Spinal cord (tissue), 10 donors: Measurements from ENCODE around the gene THSD7A. TPM values are rescaled to one million over a fixed set of nuclear protein-coding genes. Genes with fewer than 3 reads are reported as not detected.

Experiments
- DNase-seq, 6 donors: peaks; one replicate each; pipeline versions ENCODE4 v3.0.0 to v3.0.0-alpha.2; 2013 to 2015; ENCODE audit warnings: low spot score in 6 of 6, low read depth in 4 of 6
- H3K27ac ChIP-seq: one replicate; pipeline ENCODE4 v1.5.1; 2013; ENCODE audit warnings: low read depth, low read length, control low read depth
- H3K27me3 ChIP-seq: one replicate; pipeline ENCODE4 v1.6.1; 2013; ENCODE audit warnings: low read length; ENCODE audit not compliant: control insufficient read depth, insufficient read depth
- H3K36me3 ChIP-seq: one replicate; pipeline ENCODE4 v1.6.1; 2013; ENCODE audit warnings: low read length; ENCODE audit not compliant: control insufficient read depth, insufficient read depth
- H3K4me1 ChIP-seq: one replicate; pipeline ENCODE4 v1.6.1; 2013; ENCODE audit warnings: low read length; ENCODE audit not compliant: control insufficient read depth, insufficient read depth
- H3K4me3 ChIP-seq: one replicate; pipeline ENCODE4 v1.5.1; 2013; ENCODE audit warnings: low read depth, low read length, control low read depth
- H3K9me3 ChIP-seq: one replicate; pipeline ENCODE4 v1.6.1; 2013; ENCODE audit warnings: low read length; ENCODE audit not compliant: control insufficient read depth, insufficient read depth
- WGBS: methylation state at CpG from one replicate; pipeline ENCODE4 v1.1.5; 2013; ENCODE audit warnings: missing lambda C conversion rate; ENCODE audit not compliant: insufficient coverage; 5-methylcytosine and 5-hydroxymethylcytosine counted together
- polyA plus RNA-seq, 2 donors: library from polyadenylated mRNA; unstranded; fragments of 120-200 nt; gene quantifications; one replicate each; pipeline ENCODE4 v1.2.1, GENCODE V29; 2013; ENCODE audit not compliant: insufficient read length in 2 of 2
- total RNA-seq, 2 donors: library from RNA; depleted of rRNA in 1 of 2; stranded (reverse); fragments of 120-200 nt in 1 of 2; fragments of >200 nt in 1 of 2; gene quantifications; one replicate each; pipeline versions ENCODE4 v1.2.3 to v1.2.4, GENCODE V29; 2013 to 2014
- donor health status: healthy.

The THSD7A gene
- total and polyA plus RNA-seq, 4 donors: 15.7 to 50.5 (median 20.4) TPM

- 69% methylated on average over 2 of the region's 3 CpGs for WGBS
- DNase-seq: peak in 2 of 6 donors; percentile 18 to 81
- H3K27ac ChIP-seq: no peak overlapping the region
- H3K4me3 ChIP-seq: no peak overlapping the region
- no peaks in the 10 kb centered on the region for H3K27me3 ChIP-seq
- no peaks in the 10 kb centered on the region for H3K9me3 ChIP-seq
- peaks cover 3% of the 10 kb centered on the region for H3K4me1 ChIP-seq
- H3K36me3 ChIP-seq: no peaks in the 10 kb centered on the region
These were observed 166.6 kb downstream of the THSD7A start for GRCh38 chr7:11665357-11665756.

- Histone ChIP-seq H3K36me3 (no peaks in the 10 kb centered on the region), H3K9me3 (no peaks in the 10 kb centered on the region), H3K4me3 (no peak overlapping the region), H3K27me3 (no peaks in the 10 kb centered on the region), H3K4me1 (no peaks in the 10 kb centered on the region), H3K27ac (no peak overlapping the region)
- DNase-seq: no peak
- 88% methylated on average over 1 of the region's 1 CpG for WGBS
These were observed 176.4 kb downstream of the THSD7A start for GRCh38 chr7:11655642-11656041.

- Histone ChIP-seq H3K4me1 (no peaks in the 10 kb centered on the region), H3K4me3 (no peak overlapping the region), H3K9me3 (no peaks in the 10 kb centered on the region), H3K27me3 (no peaks in the 10 kb centered on the region), H3K36me3 (no peaks in the 10 kb centered on the region), H3K27ac (no peak overlapping the region)
- DNase-seq: no peak
These were observed 176.8 kb downstream of the THSD7A start for GRCh38 chr7:11655163-11655562.

- 95% methylated on average over 2 of the region's 3 CpGs for WGBS
- no peak overlapping the region for H3K27ac ChIP-seq
- no peaks in the 10 kb centered on the region for H3K36me3 ChIP-seq
- H3K4me3 ChIP-seq: no peak overlapping the region
- H3K4me1 ChIP-seq: no peaks in the 10 kb centered on the region
- H3K27me3 ChIP-seq: no peaks in the 10 kb centered on the region
- DNase-seq: no peak
- H3K9me3 ChIP-seq: no peaks in the 10 kb centered on the region
These were observed 181.5 kb downstream of the THSD7A start for GRCh38 chr7:11650500-11650899.

- no peaks in the 10 kb centered on the region for H3K9me3 ChIP-seq
- no CpG with 5 or more reads among the region's 2 CpGs for WGBS
- no peak overlapping the region for H3K4me3 ChIP-seq
- H3K4me1 ChIP-seq: no peaks in the 10 kb centered on the region
- H3K27ac ChIP-seq: no peak overlapping the region
- no peaks in the 10 kb centered on the region for H3K36me3 ChIP-seq
- DNase-seq: no peak
- H3K27me3 ChIP-seq: no peaks in the 10 kb centered on the region
These were observed 182.0 kb downstream of the THSD7A start for GRCh38 chr7:11650030-11650429.

- H3K36me3 ChIP-seq: no peaks in the 10 kb centered on the region
- H3K4me1 ChIP-seq: no peaks in the 10 kb centered on the region
- H3K27ac ChIP-seq: no peak overlapping the region
- DNase-seq: no peak
- H3K4me3 ChIP-seq: no peak overlapping the region
- no peaks in the 10 kb centered on the region for H3K27me3 ChIP-seq
- H3K9me3 ChIP-seq: no peaks in the 10 kb centered on the region
These were observed 183.0 kb downstream of the THSD7A start for GRCh38 chr7:11648980-11649379.

GRCh38 chr7:11648101-11648500 lies 183.9 kb downstream of the THSD7A start:
- H3K4me1 ChIP-seq: no peaks in the 10 kb centered on the region
- 80% methylated on average over 1 of the region's 3 CpGs for WGBS
- no peak for DNase-seq
- H3K9me3 ChIP-seq: no peaks in the 10 kb centered on the region
- no peaks in the 10 kb centered on the region for H3K27me3 ChIP-seq
- H3K36me3 ChIP-seq: no peaks in the 10 kb centered on the region
- H3K4me3 ChIP-seq: no peak overlapping the region
- no peak overlapping the region for H3K27ac ChIP-seq

GRCh38 chr7:11642841-11643240 lies 189.2 kb downstream of the THSD7A start:
- Histone ChIP-seq H3K27me3 (no peaks in the 10 kb centered on the region), H3K36me3 (no peaks in the 10 kb centered on the region), H3K4me1 (no peaks in the 10 kb centered on the region), H3K9me3 (no peaks in the 10 kb centered on the region), H3K4me3 (no peak overlapping the region), H3K27ac (no peak overlapping the region)
- DNase-seq: no peak
- WGBS: no CpG with 5 or more reads among the region's 2 CpGs

GRCh38 chr7:11642276-11642675 lies 189.7 kb downstream of the THSD7A start:
- Histone ChIP-seq H3K4me1 (no peaks in the 10 kb centered on the region), H3K27me3 (no peaks in the 10 kb centered on the region), H3K36me3 (no peaks in the 10 kb centered on the region), H3K4me3 (no peak overlapping the region), H3K27ac (no peak overlapping the region), H3K9me3 (no peaks in the 10 kb centered on the region)
- DNase-seq: peak in 1 of 6 donors; percentile 58

- H3K36me3 ChIP-seq: peaks cover 4% of the 10 kb centered on the region
- no peak overlapping the region for H3K4me3 ChIP-seq
- DNase-seq: no peak
- H3K9me3 ChIP-seq: no peaks in the 10 kb centered on the region
- WGBS: no CpG with 5 or more reads among the region's 4 CpGs
- no peaks in the 10 kb centered on the region for H3K4me1 ChIP-seq
- no peak overlapping the region for H3K27ac ChIP-seq
- no peaks in the 10 kb centered on the region for H3K27me3 ChIP-seq
These were observed 193.8 kb downstream of the THSD7A start for GRCh38 chr7:11638011-11638774.
